K562 (cell line): ENCODE results near the gene TOM1L2. TPM values are rescaled to one million over a fixed set of nuclear protein-coding genes. Genes with fewer than 3 reads are reported as not detected.
A peak's percentile ranks its signal among the peaks of the same experiment; 100 is the strongest.

Experiments
- ATAC-seq: fragments of 200-7000 bp; cut with Tn5 transposase; 3 replicates; pipeline ENCODE4 v1.9.1; 2020; ENCODE audit warnings: moderate library complexity
- BruUV-seq: library from RNA; stranded (reverse); fragments of 400-500 nt; replicated peaks from 2 replicates; lab custom pipeline; 2021; lab: Mats Ljungman, UMichigan
- CTCF ChIA-PET: fragments of 300-600 bp; formaldehyde crosslinking; extraction: SDS; loops from one replicate; lab custom pipeline; 2021; ENCODE audit warnings: low intra/inter-chr PET ratio; lab: Yijun Ruan, JAX
- POLR2A ChIA-PET: fragments of 300-600, 350-650 bp; sonication (Branson Sonifier 250); formaldehyde crosslinking; extraction: SDS; loops from one replicate; lab custom pipeline; 2021; ENCODE audit warnings: antibody characterized with exemption, inconsistent platforms; lab: Yijun Ruan, JAX
- DNase-seq, 4 experiments: peaks; one replicate each; pipeline versions ENCODE4 v3.0.0 to v3.0.0-alpha.2; 2011 to 2018; ENCODE audit warnings: low spot score in 3 of 4, mixed read lengths in 3 of 4; ENCODE audit errors: extremely low read depth in 1 of 4
- FAIRE-seq: peaks from 2 replicates; lab custom pipeline; 2011; peaks lifted over from hg19 to GRCh38; lab: Jason Lieb, UNC
- H2AFZ ChIP-seq: 2 replicates; pipeline ENCODE4 v1.6.0; 2011; ENCODE audit warnings: low read depth, low read length, control low read depth, inconsistent platforms
- H3K27ac ChIP-seq: fragments of 200-600 bp; 3 replicates; pipeline ENCODE4 v1.8.0; 2011; ENCODE audit warnings: low read depth, mild to moderate bottlenecking, control low read depth, inconsistent platforms, low read length, moderate library complexity, mixed read lengths; ENCODE audit errors: extremely low read depth
- H3K27me3 ChIP-seq, 2 experiments: fragments of 300-600 bp in 1 of 2; 2 replicates in 1 of 2; 3 replicates in 1 of 2; pipeline versions ENCODE4 v1.6.0 to v1.8.0; 2011; ENCODE audit warnings: inconsistent platforms in 2 of 2, low read length in 2 of 2, mild to moderate bottlenecking in 1 of 2, mixed read lengths in 1 of 2, moderate library complexity in 1 of 2; ENCODE audit not compliant: control insufficient read depth in 2 of 2, insufficient read depth in 2 of 2
- H3K36me3 ChIP-seq: fragments of 300-600 bp; 3 replicates; pipeline ENCODE4 v1.8.0; 2011; ENCODE audit warnings: mild to moderate bottlenecking, low read length, inconsistent platforms; ENCODE audit not compliant: control insufficient read depth, insufficient read depth
- H3K4me1 ChIP-seq, 2 experiments: fragments of 200-600 bp in 1 of 2; replicated peaks in 1 of 2; 2 replicates in 1 of 2; 3 replicates in 1 of 2; pipeline versions ENCODE4 v1.5.1 to v1.8.0; 2011; ENCODE audit warnings: inconsistent platforms in 2 of 2, low read length in 2 of 2, mild to moderate bottlenecking in 1 of 2, mixed read lengths in 1 of 2, moderate library complexity in 1 of 2; ENCODE audit not compliant: control insufficient read depth in 2 of 2, insufficient read depth in 2 of 2
- H3K4me2 ChIP-seq: 2 replicates; pipeline ENCODE4 v1.6.1; 2011; ENCODE audit warnings: low read length, control low read depth, inconsistent platforms, mixed read lengths; ENCODE audit not compliant: insufficient read depth
- H3K4me3 ChIP-seq: fragments of 200-600 bp; sonication (generic), shearing (Covaris generic); 2 replicates; pipeline ENCODE4 v1.5.1; 2016; ENCODE audit warnings: control low read depth, inconsistent platforms
- H3K79me2 ChIP-seq: fragments of 200-600 bp; 3 replicates; pipeline ENCODE4 v1.8.0; 2011; ENCODE audit warnings: low read length, inconsistent platforms; ENCODE audit not compliant: control insufficient read depth, insufficient read depth
- H3K9ac ChIP-seq, 2 experiments: 2 replicates each; pipeline versions ENCODE4 v1.6.0 to v1.6.1; 2011; ENCODE audit warnings: low read depth in 2 of 2, low read length in 2 of 2, control low read depth in 1 of 2, inconsistent platforms in 1 of 2, mild to moderate bottlenecking in 1 of 2, mixed read lengths in 1 of 2; ENCODE audit not compliant: insufficient read depth in 1 of 2
- H3K9me1 ChIP-seq: one replicate; pipeline ENCODE4 v1.6.0; 2011; ENCODE audit warnings: inconsistent platforms, mild to moderate bottlenecking, low read length, moderate library complexity; ENCODE audit not compliant: control insufficient read depth, insufficient read depth
- H3K9me3 ChIP-seq: replicated peaks from 2 replicates; pipeline ENCODE4 v1.5.1; 2011; ENCODE audit warnings: low read depth, low read length, inconsistent platforms; ENCODE audit not compliant: control insufficient read depth, insufficient read depth
- H4K20me1 ChIP-seq: replicated peaks from 2 replicates; pipeline ENCODE4 v1.6.1; 2011; ENCODE audit warnings: low read length, inconsistent platforms, mixed read lengths; ENCODE audit not compliant: control insufficient read depth, insufficient read depth
- BRF1 ChIP-seq: IDR thresholded peaks from 3 replicates; pipeline ENCODE4 v1.6.1; 2011; ENCODE audit warnings: borderline replicate concordance, mild to moderate bottlenecking; ENCODE audit not compliant: insufficient read length; ENCODE audit errors: extremely low read depth
- COPS2 ChIP-seq: fragments of 450-650 bp; conservative IDR thresholded peaks from 2 replicates; pipeline ENCODE4 v1.6.1; 2016; ENCODE audit warnings: mild to moderate bottlenecking, moderate library complexity
- DIDO1 ChIP-seq: fragments of 450-650 bp; IDR thresholded peaks from 2 replicates; pipeline ENCODE4 v1.6.1; 2016; ENCODE audit warnings: low read depth, missing biosample characterization, missing genetic modification characterization
- ILF3 ChIP-seq: fragments of 450-650 bp; IDR thresholded peaks from 2 replicates; pipeline ENCODE4 v1.6.1; 2018; ENCODE audit warnings: antibody characterized with exemption, mild to moderate bottlenecking, moderate library complexity, borderline replicate concordance
- RBM22 ChIP-seq: fragments of 200-400 bp; formaldehyde crosslinking; IDR thresholded peaks from 2 replicates; pipeline ENCODE4 v1.6.1; 2018; ENCODE audit warnings: low read length, low read depth; ENCODE audit not compliant: poor library complexity, severe bottlenecking
- WHSC1 ChIP-seq: IDR thresholded peaks from one replicate; pipeline ENCODE4 v1.6.1; 2012; ENCODE audit warnings: low read length, control low read depth, inconsistent platforms
- ZNF174 ChIP-seq: fragments of 250-450 bp; sonication (Bioruptor Pico); IDR thresholded peaks from 2 replicates; pipeline ENCODE4 v1.4.0; 2020; ENCODE audit warnings: mild to moderate bottlenecking
- ZNF316 ChIP-seq: fragments of 450-650 bp; IDR thresholded peaks from 2 replicates; pipeline ENCODE4 v1.6.1; 2016
- ZNF584 ChIP-seq: fragments of 200-800 bp; sonication (Bioruptor generic); IDR thresholded peaks from 2 replicates; pipeline ENCODE4 v1.6.1; 2016; ENCODE audit warnings: low read depth, mild to moderate bottlenecking, missing genetic modification characterization, missing compliant biosample characterization
- ZNF717 ChIP-seq: fragments of 250-450 bp; sonication (Bioruptor Pico); IDR thresholded peaks from 2 replicates; pipeline ENCODE4 v1.5.0; 2021
- WGBS: fragments of 100-300 bp; shearing (Covaris generic); methylation state at CpG from one replicate; pipeline ENCODE4 v1.1.6; 2016; ENCODE audit warnings: low coverage, mixed read lengths; ENCODE audit not compliant: insufficient coverage; ENCODE audit errors: missing lambda C conversion rate; 5-methylcytosine and 5-hydroxymethylcytosine counted together
- in situ Hi-C: fragments of 300-500 bp; cut with MboI; formaldehyde crosslinking; loops from 4 replicates; pipeline ENCODE4 v1.15.0; 2018; ENCODE audit warnings: inconsistent platforms, mixed read lengths
- intact Hi-C: fragments of 100-400 bp; cut with micrococcal nuclease; formaldehyde crosslinking; loops from 2 replicates; pipeline ENCODE4 v1.14.2; 2022
- polyA plus RNA-seq, 8 experiments: library from polyadenylated mRNA; depleted of rRNA in 4 of 8; stranded (reverse) in 5 of 8; unstranded in 3 of 8; fragments of >200 nt; fragmentation: Nextera tagmentation in 2 of 8; fragmentation: Illumina TruSeq in 1 of 8; extraction: Ambion mirVana in 2 of 8; extraction: Trizol in 1 of 8; gene quantifications; 2 replicates each; pipeline versions ENCODE4 v1.2.1 to v1.2.3, GENCODE V29; 2011 to 2014; ENCODE audit warnings: inconsistent platforms in 1 of 8, missing spikeins in 1 of 8
- total RNA-seq, 7 experiments: library from RNA; depleted of rRNA in 6 of 7; stranded (reverse); fragments of >200 nt in 6 of 7; fragmentation: Illumina TruSeq in 2 of 7; extraction: Trizol in 2 of 7; gene quantifications; 2 replicates each; pipeline versions ENCODE4 v1.2.1 to v1.2.3, GENCODE V29; 2011 to 2021; ENCODE audit warnings: low replicate concordance in 1 of 7
- TF ChIP-seq, protein P1 (sequence below): fragments of 450-650 bp; formaldehyde crosslinking; IDR thresholded peaks from 2 replicates; pipeline ENCODE4 v1.4.0; 2020; ENCODE audit warnings: mild to moderate bottlenecking, moderate library complexity
- TF ChIP-seq, protein P2 (sequence below): sonication (generic); formaldehyde crosslinking; IDR thresholded peaks from 2 replicates; pipeline ENCODE4 v1.8.0; 2022; ENCODE audit warnings: missing genetic modification reagents, mild to moderate bottlenecking, borderline replicate concordance

Gene TOM1L2
- total and polyA plus RNA-seq, 9 of the 15 experiments (the other 6 are each of a cell fraction or from before 2014, with no cell fraction given), result 0.07 to 6.0 (median 2.5) TPM

DNA sequence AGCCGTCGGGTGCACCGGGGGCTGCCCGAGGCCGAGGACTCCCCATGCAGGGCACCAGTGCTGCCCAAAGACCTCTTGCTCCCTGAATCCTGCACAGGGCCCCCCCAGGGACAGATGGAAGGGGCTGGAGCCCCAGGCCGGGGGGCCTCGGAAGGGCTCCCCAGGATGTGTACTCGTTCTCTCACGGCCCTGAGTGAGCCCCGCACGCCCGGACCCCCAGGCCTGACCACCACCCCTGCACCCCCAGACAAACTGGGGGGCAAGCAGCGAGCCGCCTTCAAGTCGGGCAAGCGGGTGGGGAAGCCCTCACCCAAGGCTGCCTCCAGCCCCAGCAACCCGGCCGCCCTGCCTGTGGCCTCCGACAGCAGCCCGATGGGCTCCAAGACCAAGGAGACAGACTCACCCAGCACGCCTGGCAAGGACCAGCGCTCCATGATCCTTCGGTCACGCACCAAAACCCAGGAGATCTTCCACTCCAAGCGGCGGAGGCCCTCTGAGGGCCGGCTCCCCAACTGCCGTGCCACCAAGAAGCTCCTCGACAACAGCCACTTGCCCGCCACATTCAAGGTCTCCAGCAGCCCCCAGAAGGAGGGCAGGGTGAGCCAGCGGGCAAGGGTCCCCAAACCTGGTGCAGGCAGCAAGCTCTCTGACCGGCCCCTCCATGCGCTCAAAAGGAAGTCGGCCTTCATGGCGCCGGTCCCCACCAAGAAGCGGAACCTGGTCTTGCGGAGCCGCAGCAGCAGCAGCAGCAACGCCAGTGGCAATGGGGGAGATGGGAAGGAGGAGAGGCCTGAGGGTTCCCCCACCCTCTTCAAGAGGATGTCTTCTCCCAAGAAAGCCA lies 176.0 kb downstream of the TOM1L2 start:
- ATAC-seq (no peak), FAIRE-seq (no peak)
- H3K9me3 ChIP-seq, result no peaks in the 10 kb centered on the region
- peaks cover 20% of the 10 kb centered on the region; the same call in 2 of the 3 replicates for H3K36me3 ChIP-seq
- H3K4me1 ChIP-seq, result peaks cover 0 to 48% of the 10 kb centered on the region in 2 experiments; a peak in 2 of 5 replicates
- no peak overlapping the region for H2AFZ ChIP-seq
- H3K27ac ChIP-seq, result no peak overlapping the region
- BruUV-seq, result no TSS peak
- H4K20me1 ChIP-seq, result no peaks in the 10 kb centered on the region
- intact Hi-C loops, result no loop called here
- TF ChIP-seq ILF3 (no peak), ZNF174 (CRISPR knock-in tag) (no peak), RBM22 (peak; percentile 25)
- TF ChIP-seq, all 486 proteins: peak for 1
- Histone ChIP-seq H3K4me2 (no peak overlapping the region), H3K79me2 (no peaks in the 10 kb centered on the region), H3K4me3 (no peak overlapping the region), H3K27me3 (no peaks in the 10 kb centered on the region), H3K9ac (no peak overlapping the region), H3K9me1 (no peaks in the 10 kb centered on the region)
- ChIA-PET POLR2A (interaction anchor here (0.6 kb wide), 1 partner anchor 12 kb away, joined by 3 read pairs; no protein-coding TSS in a partner anchor), CTCF (no interaction called here)
- WGBS, result 96% methylated on average over 9 of the region's 40 CpGs
- no peak for DNase-seq
- in situ Hi-C loops, result no loop called here

DNA sequence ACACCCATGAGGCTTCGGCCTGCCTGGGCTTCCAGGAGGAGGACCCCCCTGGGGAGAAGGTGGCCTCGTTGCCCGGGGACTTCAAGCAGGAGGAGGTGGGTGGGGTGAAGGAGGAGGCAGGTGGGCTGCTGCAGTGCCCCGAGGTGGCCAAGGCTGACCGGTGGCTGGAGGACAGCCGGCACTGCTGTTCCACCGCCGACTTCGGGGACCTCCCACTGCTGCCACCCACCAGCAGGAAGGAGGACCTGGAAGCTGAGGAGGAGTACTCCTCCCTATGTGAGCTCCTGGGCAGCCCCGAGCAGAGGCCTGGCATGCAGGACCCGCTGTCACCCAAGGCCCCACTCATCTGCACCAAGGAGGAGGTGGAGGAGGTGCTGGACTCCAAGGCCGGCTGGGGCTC lies 176.9 kb downstream of the TOM1L2 start:
- no TSS peak for BruUV-seq
- TF ChIP-seq COPS2 (no peak), ZNF316 (no peak), WHSC1 (no peak), ZNF584 (no peak), BRF1 (no peak), DIDO1 (tag) (no peak), ZNF717 (no peak)
- TF ChIP-seq, protein P1, sequence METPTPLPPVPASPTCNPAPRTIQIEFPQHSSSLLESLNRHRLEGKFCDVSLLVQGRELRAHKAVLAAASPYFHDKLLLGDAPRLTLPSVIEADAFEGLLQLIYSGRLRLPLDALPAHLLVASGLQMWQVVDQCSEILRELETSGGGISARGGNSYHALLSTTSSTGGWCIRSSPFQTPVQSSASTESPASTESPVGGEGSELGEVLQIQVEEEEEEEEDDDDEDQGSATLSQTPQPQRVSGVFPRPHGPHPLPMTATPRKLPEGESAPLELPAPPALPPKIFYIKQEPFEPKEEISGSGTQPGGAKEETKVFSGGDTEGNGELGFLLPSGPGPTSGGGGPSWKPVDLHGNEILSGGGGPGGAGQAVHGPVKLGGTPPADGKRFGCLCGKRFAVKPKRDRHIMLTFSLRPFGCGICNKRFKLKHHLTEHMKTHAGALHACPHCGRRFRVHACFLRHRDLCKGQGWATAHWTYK (CRISPR knock-in tag), result no peak
- TF ChIP-seq, protein P2, sequence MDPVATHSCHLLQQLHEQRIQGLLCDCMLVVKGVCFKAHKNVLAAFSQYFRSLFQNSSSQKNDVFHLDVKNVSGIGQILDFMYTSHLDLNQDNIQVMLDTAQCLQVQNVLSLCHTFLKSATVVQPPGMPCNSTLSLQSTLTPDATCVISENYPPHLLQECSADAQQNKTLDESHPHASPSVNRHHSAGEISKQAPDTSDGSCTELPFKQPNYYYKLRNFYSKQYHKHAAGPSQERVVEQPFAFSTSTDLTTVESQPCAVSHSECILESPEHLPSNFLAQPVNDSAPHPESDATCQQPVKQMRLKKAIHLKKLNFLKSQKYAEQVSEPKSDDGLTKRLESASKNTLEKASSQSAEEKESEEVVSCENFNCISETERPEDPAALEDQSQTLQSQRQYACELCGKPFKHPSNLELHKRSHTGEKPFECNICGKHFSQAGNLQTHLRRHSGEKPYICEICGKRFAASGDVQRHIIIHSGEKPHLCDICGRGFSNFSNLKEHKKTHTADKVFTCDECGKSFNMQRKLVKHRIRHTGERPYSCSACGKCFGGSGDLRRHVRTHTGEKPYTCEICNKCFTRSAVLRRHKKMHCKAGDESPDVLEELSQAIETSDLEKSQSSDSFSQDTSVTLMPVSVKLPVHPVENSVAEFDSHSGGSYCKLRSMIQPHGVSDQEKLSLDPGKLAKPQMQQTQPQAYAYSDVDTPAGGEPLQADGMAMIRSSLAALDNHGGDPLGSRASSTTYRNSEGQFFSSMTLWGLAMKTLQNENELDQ, result no peak

More for the DNA sequence above, 176.9 kb downstream of the TOM1L2 start:
- ATAC-seq (no peak), FAIRE-seq (no peak), DNase-seq (no peak)
- WGBS, result 100% methylated on average over 1 of the region's 12 CpGs
- H2AFZ ChIP-seq, result no peak overlapping the region
- peaks cover 20% of the 10 kb centered on the region; the same call in 2 of the 3 replicates for H3K36me3 ChIP-seq
- ChIA-PET POLR2A (no interaction called here), CTCF (no interaction called here)
- H3K9ac ChIP-seq, result no peak overlapping the region
- intact Hi-C loops, result no loop called here
- peaks cover 0 to 52% of the 10 kb centered on the region in 2 experiments; a peak in 2 of 5 replicates for H3K4me1 ChIP-seq
- no peak overlapping the region for H3K4me2 ChIP-seq
- H3K9me1 ChIP-seq, result no peaks in the 10 kb centered on the region
- no peak overlapping the region for H3K27ac ChIP-seq
- in situ Hi-C loops, result no loop called here
- no peaks in the 10 kb centered on the region for H3K79me2 ChIP-seq
- H3K9me3 ChIP-seq, result no peaks in the 10 kb centered on the region
- no peak overlapping the region for H3K4me3 ChIP-seq
- no peaks in the 10 kb centered on the region for H3K27me3 ChIP-seq
- H4K20me1 ChIP-seq, result no peaks in the 10 kb centered on the region
